ENCODE results near the gene OR4S1. TPM values are rescaled to one million over a fixed set of nuclear protein-coding genes. Genes with fewer than 3 reads are reported as not detected.

The OR4S1 gene, protein sequence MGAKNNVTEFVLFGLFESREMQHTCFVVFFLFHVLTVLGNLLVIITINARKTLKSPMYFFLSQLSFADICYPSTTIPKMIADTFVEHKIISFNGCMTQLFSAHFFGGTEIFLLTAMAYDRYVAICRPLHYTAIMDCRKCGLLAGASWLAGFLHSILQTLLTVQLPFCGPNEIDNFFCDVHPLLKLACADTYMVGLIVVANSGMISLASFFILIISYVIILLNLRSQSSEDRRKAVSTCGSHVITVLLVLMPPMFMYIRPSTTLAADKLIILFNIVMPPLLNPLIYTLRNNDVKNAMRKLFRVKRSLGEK
- not detected in 2 replicates for total RNA-seq (2021)
- long read RNA-seq, result 0 reads

- H3K27ac Mint-ChIP-seq, result no peak within 1 kb of the TSS
These were observed at the start of gene OR4S1 for GRCh38 chr11:48305923-48306322. TSS of gene OR4S1 (plus strand) at chr11:48306223. CDS start at chr11:48306223, 0 bp downstream.

More at GRCh38 chr11:48305923-48306322, at the start of gene OR4S1:
- H3K4me1 ChIP-seq (ENCODE audit: insufficient read depth, low read length), result no peaks in the 10 kb centered on the region
- H3K9me3 Mint-ChIP-seq, result peaks cover 77 to 81% of the 10 kb centered on the region in 2 experiments
- H3K23ac ChIP-seq (ENCODE audit: insufficient read length, low read depth, low read length), result no peak within 1 kb of the TSS
- no peak within 1 kb of the TSS for H3K4ac ChIP-seq (ENCODE audit: low read depth, low read length)
- no peak within 1 kb of the TSS for H2BK120ac ChIP-seq (ENCODE audit: low read depth, low read length, poor library complexity, severe bottlenecking)
- H4K5ac ChIP-seq (ENCODE audit: insufficient read length, low read depth, low read length), result no peak within 1 kb of the TSS
- no peak within 1 kb of the TSS for H4K91ac ChIP-seq (ENCODE audit: insufficient read length, low read depth, low read length)
- H3K27me3 Mint-ChIP-seq (ENCODE audit: low read depth), result no peaks in the 10 kb centered on the region; the same call in 1 of the 2 replicates
- H3K9me3 ChIP-seq (ENCODE audit: control insufficient read depth, low read depth, low read length), result peaks cover 51% of the 10 kb centered on the region
- no peak within 1 kb of the TSS for H3K56ac ChIP-seq (ENCODE audit: insufficient read length, low read depth, low read length)
- no peak within 1 kb of the TSS for H3T11ph ChIP-seq (ENCODE audit: low read length)
- H3K79me1 ChIP-seq (ENCODE audit: insufficient read depth, low read depth, low read length, poor library complexity, severe bottlenecking), result no peaks in the 10 kb centered on the region
- no peak for DNase-seq
- no peaks in the 10 kb centered on the region for H3K4me1 Mint-ChIP-seq
- no peak within 1 kb of the TSS for H2AFZ ChIP-seq (ENCODE audit: low read length)
- no peak within 1 kb of the TSS for H3K9ac ChIP-seq (ENCODE audit: extremely low read depth, insufficient read length, low read length)
- H2BK5ac ChIP-seq (ENCODE audit: insufficient read length, low read length), result no peak within 1 kb of the TSS
- no peaks in the 10 kb centered on the region for H4K20me1 ChIP-seq (ENCODE audit: control insufficient read depth, insufficient read depth, insufficient read length)
- TF ChIP-seq, protein P1, sequence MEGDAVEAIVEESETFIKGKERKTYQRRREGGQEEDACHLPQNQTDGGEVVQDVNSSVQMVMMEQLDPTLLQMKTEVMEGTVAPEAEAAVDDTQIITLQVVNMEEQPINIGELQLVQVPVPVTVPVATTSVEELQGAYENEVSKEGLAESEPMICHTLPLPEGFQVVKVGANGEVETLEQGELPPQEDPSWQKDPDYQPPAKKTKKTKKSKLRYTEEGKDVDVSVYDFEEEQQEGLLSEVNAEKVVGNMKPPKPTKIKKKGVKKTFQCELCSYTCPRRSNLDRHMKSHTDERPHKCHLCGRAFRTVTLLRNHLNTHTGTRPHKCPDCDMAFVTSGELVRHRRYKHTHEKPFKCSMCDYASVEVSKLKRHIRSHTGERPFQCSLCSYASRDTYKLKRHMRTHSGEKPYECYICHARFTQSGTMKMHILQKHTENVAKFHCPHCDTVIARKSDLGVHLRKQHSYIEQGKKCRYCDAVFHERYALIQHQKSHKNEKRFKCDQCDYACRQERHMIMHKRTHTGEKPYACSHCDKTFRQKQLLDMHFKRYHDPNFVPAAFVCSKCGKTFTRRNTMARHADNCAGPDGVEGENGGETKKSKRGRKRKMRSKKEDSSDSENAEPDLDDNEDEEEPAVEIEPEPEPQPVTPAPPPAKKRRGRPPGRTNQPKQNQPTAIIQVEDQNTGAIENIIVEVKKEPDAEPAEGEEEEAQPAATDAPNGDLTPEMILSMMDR (conservative IDR thresholded peaks at IDR 0.05), result no peak
- no peak within 1 kb of the TSS for H3K14ac ChIP-seq (ENCODE audit: insufficient read depth, low read length)
- H2BK15ac ChIP-seq (ENCODE audit: low read depth, low read length), result no peak within 1 kb of the TSS
- no CpG with 5 or more reads among the region's 1 CpG for WGBS (ENCODE audit: extremely low coverage, insufficient read length, low lambda C conversion rate)
- H3K27me3 ChIP-seq (ENCODE audit: insufficient read depth, low read length), result no peaks in the 10 kb centered on the region
- H2BK20ac ChIP-seq (ENCODE audit: low read depth, low read length, poor library complexity, severe bottlenecking), result no peak within 1 kb of the TSS
- no peak within 1 kb of the TSS for H3K4me2 ChIP-seq (ENCODE audit: insufficient read depth, insufficient read length, low read length)
- no peak within 1 kb of the TSS for H3K27ac ChIP-seq (ENCODE audit: insufficient read length, low read depth, low read length)
- no peaks in the 10 kb centered on the region for H3K23me2 ChIP-seq (ENCODE audit: insufficient read length, low read depth, low read length, poor library complexity, severe bottlenecking)
- H4K8ac ChIP-seq (replicated peaks; ENCODE audit: insufficient read length, low read depth, low read length), result no peak within 1 kb of the TSS
- H3K18ac ChIP-seq (ENCODE audit: insufficient read length, low read depth, low read length), result no peak within 1 kb of the TSS
- no peak within 1 kb of the TSS for H2AK5ac ChIP-seq (ENCODE audit: insufficient read length, low read length)
- H3K4me3 Mint-ChIP-seq, result no peak within 1 kb of the TSS
- H3K79me2 ChIP-seq (ENCODE audit: insufficient read depth, low read length), result no peaks in the 10 kb centered on the region
- H2BK12ac ChIP-seq (ENCODE audit: insufficient read length, low read depth, low read length), result no peak within 1 kb of the TSS
- H3K36me3 Mint-ChIP-seq (ENCODE audit: insufficient read depth in 1 of 3, low read depth in 3 of 3), result peaks cover 6 to 17% (median 13%) of the 10 kb centered on the region in 3 experiments; a peak in 6 of 7 replicates
